ENCODE measurements around the gene EXOSC7.

DNA sequence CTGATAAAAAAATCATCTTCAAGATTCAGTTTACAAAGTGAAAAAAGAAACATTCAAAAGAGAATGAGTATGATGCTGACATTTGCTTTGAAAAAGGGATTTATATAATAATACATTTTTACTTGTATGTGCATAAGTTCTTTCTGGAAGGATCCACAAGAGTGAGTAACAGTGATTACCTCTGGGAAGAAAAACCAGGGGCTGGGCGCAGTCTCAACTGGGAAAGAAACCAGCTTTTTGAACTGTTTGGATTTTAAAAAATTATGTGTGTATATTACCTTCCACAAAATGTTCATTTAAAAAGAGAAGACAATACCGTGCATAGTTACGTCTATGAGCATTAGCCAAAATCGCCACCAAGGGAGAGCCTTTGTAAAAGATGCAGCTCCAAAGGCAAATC, 51.4 kb downstream of the EXOSC7 start:
- TF ChIP-seq, protein P1, sequence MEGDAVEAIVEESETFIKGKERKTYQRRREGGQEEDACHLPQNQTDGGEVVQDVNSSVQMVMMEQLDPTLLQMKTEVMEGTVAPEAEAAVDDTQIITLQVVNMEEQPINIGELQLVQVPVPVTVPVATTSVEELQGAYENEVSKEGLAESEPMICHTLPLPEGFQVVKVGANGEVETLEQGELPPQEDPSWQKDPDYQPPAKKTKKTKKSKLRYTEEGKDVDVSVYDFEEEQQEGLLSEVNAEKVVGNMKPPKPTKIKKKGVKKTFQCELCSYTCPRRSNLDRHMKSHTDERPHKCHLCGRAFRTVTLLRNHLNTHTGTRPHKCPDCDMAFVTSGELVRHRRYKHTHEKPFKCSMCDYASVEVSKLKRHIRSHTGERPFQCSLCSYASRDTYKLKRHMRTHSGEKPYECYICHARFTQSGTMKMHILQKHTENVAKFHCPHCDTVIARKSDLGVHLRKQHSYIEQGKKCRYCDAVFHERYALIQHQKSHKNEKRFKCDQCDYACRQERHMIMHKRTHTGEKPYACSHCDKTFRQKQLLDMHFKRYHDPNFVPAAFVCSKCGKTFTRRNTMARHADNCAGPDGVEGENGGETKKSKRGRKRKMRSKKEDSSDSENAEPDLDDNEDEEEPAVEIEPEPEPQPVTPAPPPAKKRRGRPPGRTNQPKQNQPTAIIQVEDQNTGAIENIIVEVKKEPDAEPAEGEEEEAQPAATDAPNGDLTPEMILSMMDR (optimal IDR thresholded peaks at IDR 0.05 in 1 of 3, IDR thresholded peaks at IDR 0.05 in 1 of 3, conservative IDR thresholded peaks at IDR 0.05 in 1 of 3; ENCODE audit: extremely low read depth in 1 of 3, insufficient read depth in 2 of 3, low read length in 3 of 3), result no peak
- TF ChIP-seq EZH2 (IDR thresholded peaks at IDR 0.05; ENCODE audit: low read length), result no peak

Data from keratinocyte (primary cell).